Measurements from ENCODE around the gene RAP1GAP2.
A peak's percentile ranks its signal among the peaks of the same experiment; 100 is the strongest.
"Not testable (repeated sequence)": the region's sequence is repeated elsewhere in the genome, so short reads cannot be mapped to it uniquely, and the experiment has no call there.

Gene RAP1GAP2

GRCh38 chr17:3065192-3065591 is 269.0 kb downstream of the RAP1GAP2 start:
- not testable (repeated sequence) for H3K36me3 ChIP-seq; H3K27me3 ChIP-seq; H4K20me1 ChIP-seq; H3K4me3 ChIP-seq; H3K4me2 ChIP-seq; H3K9me3 ChIP-seq (replicated peaks in 1 of 11)
- Histone ChIP-seq H3K27ac (peak overlapping the region in 7 of 11 experiments; percentile 67 to 82 (median 77); a peak in 16 of 22 replicates), H3K4me1 (peaks cover 0 to 11% (median 5%) of the 10 kb centered on the region in 10 experiments; a peak in 5 of 20 replicates), H3K9ac (peak overlapping the region in 2 of 11 experiments; percentile 54 to 61; a peak in 2 of 22 replicates)
- peak in 7 of 11 experiments; percentile 35 to 88 (median 62); a peak in 9 of 22 replicates for TF ChIP-seq Cebpa-rat (IDR thresholded peaks at IDR 0.05)

- not testable (repeated sequence) for H3K9ac ChIP-seq, H3K4me2 ChIP-seq
Observed at GRCh38 chr17:3073850-3074249, 277.6 kb downstream of the RAP1GAP2 start.

More at GRCh38 chr17:3073850-3074249, 277.6 kb downstream of the RAP1GAP2 start:
- H3K36me3 ChIP-seq, H3K27me3 ChIP-seq, H4K20me1 ChIP-seq, H3K27ac ChIP-seq, H3K4me3 ChIP-seq, H3K4me1 ChIP-seq: not testable (repeated sequence)
- H3K9me3 ChIP-seq (replicated peaks in 1 of 11): peaks cover 2 to 17% (median 8%) of the 10 kb centered on the region in 11 experiments; a peak in 19 of 22 replicates

All from BLaER1 treated with 17β-estradiol and CSF1 and Interleukin-3, amounts not matched to agents 10 nM and 100 nM (cell line).